Cardiac muscle cell (in vitro differentiated cells and primary cell): ENCODE results near the gene TAS1R3. TPM values are rescaled to one million over a fixed set of nuclear protein-coding genes. Genes with fewer than 3 reads are reported as not detected.

ENCODE experiments used
- DNase-seq, 2 donors: peaks; one replicate each; pipeline versions ENCODE4 v3.0.0 to v3.0.0-alpha.2; 2010 to 2017; ENCODE audit warnings: low read depth in 1 of 2, low spot score in 1 of 2
- H3K27ac ChIP-seq: fragments of 200-600 bp; sonication (generic); 2 replicates; pipeline ENCODE4 v1.5.1; 2016
- H3K27me3 ChIP-seq: fragments of 200-600 bp; sonication (generic); 2 replicates; pipeline ENCODE4 v1.6.0; 2016; ENCODE audit warnings: control low read depth
- H3K36me3 ChIP-seq: fragments of 200-600 bp; sonication (generic); 2 replicates; pipeline ENCODE4 v1.5.1; 2016; ENCODE audit warnings: control low read depth
- H3K4me1 ChIP-seq: fragments of 200-600 bp; sonication (generic); 2 replicates; pipeline ENCODE4 v1.8.1; 2017; ENCODE audit warnings: low read depth, mild to moderate bottlenecking, mixed run types
- H3K4me3 ChIP-seq: fragments of 200-600 bp; sonication (generic); 2 replicates; pipeline ENCODE4 v1.5.1; 2016; ENCODE audit warnings: mild to moderate bottlenecking
- H3K9me3 ChIP-seq: fragments of 200-600 bp; sonication (generic); 2 replicates; pipeline ENCODE4 v1.5.1; 2017; ENCODE audit warnings: low read depth, mild to moderate bottlenecking, control low read depth
- polyA plus RNA-seq: library from polyadenylated mRNA; unstranded; fragments of >200 nt; fragmentation: Nextera tagmentation; extraction: Ambion mirVana; gene quantifications from 2 replicates; pipeline ENCODE4 v1.2.1, GENCODE V29; 2016
- total RNA-seq: library from RNA; depleted of rRNA; stranded (reverse); fragments of >200 nt; gene quantifications from 2 replicates; pipeline ENCODE4 v1.2.3, GENCODE V29; 2016
- TF ChIP-seq, protein P1 (sequence below): IDR thresholded peaks from 2 replicates; pipeline ENCODE4 v1.5.1; 2012; ENCODE audit warnings: low read depth, mild to moderate bottlenecking, low read length

Gene TAS1R3
- total and polyA plus RNA-seq, 2 experiments from 2014 or later, result 0.32 to 1.1 TPM

DNA sequence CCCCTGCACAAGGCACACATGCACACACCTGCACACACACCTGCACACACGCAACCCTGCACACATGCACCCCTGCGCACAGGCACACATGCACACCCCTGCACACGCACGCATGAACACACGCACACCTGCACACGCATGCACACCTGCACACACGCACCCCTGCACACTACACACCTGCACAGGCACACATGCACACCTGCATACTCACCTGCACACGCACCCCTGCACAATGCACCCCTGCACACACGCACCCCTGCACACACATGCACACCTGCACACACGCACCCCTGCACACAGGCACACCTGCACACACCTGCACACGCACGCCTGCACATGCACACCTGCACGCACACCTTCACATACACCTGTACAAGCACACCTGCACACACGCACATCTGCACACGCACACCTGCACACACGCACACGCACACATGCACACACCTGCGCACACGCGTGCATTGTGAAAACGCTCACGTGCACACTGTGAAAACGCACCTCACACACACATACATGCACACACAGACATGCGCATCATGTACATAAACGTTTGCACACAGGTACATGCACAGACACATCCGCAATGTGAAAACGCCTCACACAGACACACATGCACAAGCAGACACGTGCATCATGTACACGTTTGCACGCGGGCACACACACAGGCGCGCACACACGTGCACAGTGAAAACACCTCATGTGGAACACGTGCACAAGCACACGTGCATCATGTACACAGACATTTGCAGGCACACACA is 9.9 kb downstream of the TAS1R3 start:
- TF ChIP-seq, protein P1, sequence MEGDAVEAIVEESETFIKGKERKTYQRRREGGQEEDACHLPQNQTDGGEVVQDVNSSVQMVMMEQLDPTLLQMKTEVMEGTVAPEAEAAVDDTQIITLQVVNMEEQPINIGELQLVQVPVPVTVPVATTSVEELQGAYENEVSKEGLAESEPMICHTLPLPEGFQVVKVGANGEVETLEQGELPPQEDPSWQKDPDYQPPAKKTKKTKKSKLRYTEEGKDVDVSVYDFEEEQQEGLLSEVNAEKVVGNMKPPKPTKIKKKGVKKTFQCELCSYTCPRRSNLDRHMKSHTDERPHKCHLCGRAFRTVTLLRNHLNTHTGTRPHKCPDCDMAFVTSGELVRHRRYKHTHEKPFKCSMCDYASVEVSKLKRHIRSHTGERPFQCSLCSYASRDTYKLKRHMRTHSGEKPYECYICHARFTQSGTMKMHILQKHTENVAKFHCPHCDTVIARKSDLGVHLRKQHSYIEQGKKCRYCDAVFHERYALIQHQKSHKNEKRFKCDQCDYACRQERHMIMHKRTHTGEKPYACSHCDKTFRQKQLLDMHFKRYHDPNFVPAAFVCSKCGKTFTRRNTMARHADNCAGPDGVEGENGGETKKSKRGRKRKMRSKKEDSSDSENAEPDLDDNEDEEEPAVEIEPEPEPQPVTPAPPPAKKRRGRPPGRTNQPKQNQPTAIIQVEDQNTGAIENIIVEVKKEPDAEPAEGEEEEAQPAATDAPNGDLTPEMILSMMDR, result no peak
- no peak for DNase-seq
- no peaks in the 10 kb centered on the region for H3K9me3 ChIP-seq
- no peak overlapping the region for H3K4me3 ChIP-seq
- no peaks in the 10 kb centered on the region for H3K4me1 ChIP-seq
- no peak overlapping the region for H3K27ac ChIP-seq
- no peaks in the 10 kb centered on the region for H3K27me3 ChIP-seq
- peaks cover 2% of the 10 kb centered on the region for H3K36me3 ChIP-seq

DNA sequence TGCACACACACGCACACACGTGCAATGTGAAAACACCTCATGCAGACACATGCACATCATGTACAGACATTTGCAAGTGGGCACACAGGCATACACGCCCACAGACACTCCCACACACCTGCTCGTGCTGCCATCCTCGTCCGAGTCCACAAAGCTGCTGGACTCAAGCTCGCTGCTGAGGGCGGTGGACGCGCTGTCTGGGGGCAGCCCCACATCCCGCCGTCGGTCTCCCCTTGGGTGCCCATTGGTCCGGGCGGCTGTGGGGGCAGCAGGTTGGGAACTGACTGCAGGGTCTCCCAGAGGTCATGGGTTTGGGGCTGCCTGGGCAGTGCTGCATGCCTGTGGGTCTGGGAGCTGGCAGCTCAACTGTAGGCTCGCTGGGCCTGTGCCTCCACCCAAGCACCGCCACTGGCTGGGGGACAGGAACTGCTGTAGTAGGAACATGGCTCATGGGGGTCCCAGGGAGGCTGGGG is 10.5 kb downstream of the TAS1R3 start:
- no peak overlapping the region for H3K4me3 ChIP-seq
- no peaks in the 10 kb centered on the region for H3K27me3 ChIP-seq
- TF ChIP-seq, protein P1, result no peak
- H3K36me3 ChIP-seq, result peaks cover 2% of the 10 kb centered on the region
- H3K9me3 ChIP-seq, result no peaks in the 10 kb centered on the region
- DNase-seq, result no peak
- no peak overlapping the region for H3K27ac ChIP-seq
- no peaks in the 10 kb centered on the region for H3K4me1 ChIP-seq

DNA sequence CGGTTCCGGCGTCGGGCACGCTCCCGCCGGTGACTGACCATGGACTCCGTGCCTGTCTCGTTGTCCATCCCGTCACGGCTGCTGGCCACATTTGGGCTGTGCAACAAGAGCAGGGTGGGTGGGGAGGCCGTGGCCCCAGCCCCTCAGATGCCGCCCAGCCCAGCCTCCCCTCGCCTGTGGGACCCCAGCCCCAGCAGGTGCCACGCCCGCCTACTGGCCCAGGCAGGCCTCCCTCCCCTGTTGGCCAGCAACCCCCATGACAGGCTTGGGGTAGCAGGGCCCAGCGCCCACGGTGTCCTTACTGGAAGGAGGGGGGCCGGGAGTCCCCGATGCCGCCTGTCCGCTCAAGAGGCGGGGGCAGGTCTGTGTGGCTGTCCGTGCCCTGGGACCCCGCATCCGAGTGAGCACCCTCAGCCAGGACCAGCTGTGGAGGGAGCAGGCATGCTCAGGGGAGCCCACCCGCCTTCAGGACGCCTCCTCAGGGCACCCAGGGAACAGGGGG is 11.0 kb downstream of the TAS1R3 start:
- Histone ChIP-seq H3K27ac (no peak overlapping the region), H3K27me3 (no peaks in the 10 kb centered on the region)
- TF ChIP-seq, protein P1, result no peak

DNA sequence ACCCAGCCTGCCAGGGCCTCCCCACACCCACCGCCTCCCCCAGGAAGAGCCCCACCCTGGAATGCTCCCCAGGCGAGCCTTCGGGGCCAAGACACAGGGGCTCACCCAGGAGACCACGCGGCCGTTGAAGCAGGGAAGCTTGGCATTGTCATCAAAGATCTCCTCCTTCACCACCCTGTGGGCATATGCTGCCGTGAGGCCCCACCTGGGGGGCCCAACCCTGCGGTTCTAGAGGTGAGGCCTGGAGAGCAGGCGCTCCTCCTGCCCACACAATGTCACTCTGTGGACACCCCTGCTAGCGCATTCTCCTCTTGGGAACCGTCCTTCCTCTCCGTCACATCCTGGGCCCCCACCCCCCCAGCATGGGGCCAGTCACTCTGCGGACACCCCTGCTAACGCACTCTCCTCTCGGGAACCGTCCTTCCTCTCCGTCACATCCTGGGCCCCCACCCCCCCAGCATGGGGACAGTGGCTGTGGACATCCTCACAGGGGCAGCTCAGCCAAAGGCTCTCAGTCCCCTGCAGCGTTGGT is 11.6 kb downstream of the TAS1R3 start:
- no peaks in the 10 kb centered on the region for H3K9me3 ChIP-seq
- TF ChIP-seq, protein P1, result no peak
- no peaks in the 10 kb centered on the region for H3K27me3 ChIP-seq
- peaks cover 2% of the 10 kb centered on the region for H3K36me3 ChIP-seq
- H3K4me3 ChIP-seq, result no peak overlapping the region
- H3K27ac ChIP-seq, result no peak overlapping the region
- DNase-seq, result no peak
- H3K4me1 ChIP-seq, result no peaks in the 10 kb centered on the region

More for the DNA sequence above, 11.0 kb downstream of the TAS1R3 start:
- Histone ChIP-seq H3K4me1 (no peaks in the 10 kb centered on the region), H3K36me3 (peaks cover 2% of the 10 kb centered on the region), H3K9me3 (no peaks in the 10 kb centered on the region), H3K4me3 (no peak overlapping the region)
- DNase-seq, result no peak

DNA sequence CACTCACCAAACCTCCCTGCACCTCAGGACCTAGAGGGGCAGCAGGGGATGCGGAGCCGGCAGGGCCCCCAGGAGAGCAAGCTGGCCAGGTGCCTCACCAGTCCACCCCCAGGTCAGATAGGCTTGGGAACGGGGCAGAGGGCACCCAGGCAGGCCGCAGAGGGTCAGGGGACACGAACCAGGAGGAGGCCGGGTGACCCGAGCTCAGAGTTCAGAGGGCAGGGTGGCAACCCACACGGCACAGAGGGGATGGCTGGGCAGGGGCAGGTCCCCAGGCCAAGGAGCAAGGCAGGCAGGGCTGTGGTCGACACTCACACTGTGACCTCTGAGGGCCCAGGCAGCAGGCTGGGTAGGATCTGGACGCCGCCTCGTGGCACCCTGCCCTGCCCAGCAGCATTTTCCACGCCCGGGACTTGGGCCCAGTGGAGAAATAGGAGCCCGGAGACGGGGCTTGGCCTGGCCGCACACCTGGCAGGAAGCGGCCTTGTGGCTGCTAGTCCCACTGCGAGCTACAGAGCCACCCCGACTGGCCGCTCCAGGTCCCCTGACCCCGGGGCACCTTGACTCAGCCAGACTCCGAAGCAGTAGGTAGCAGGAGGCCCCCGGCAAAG is 12.8 kb downstream of the TAS1R3 start:
- H3K36me3 ChIP-seq, result no peaks in the 10 kb centered on the region
- DNase-seq, result no peak
- no peak overlapping the region for H3K27ac ChIP-seq
- TF ChIP-seq, protein P1, result no peak
- no peaks in the 10 kb centered on the region for H3K27me3 ChIP-seq
- H3K4me1 ChIP-seq, result no peaks in the 10 kb centered on the region
- H3K4me3 ChIP-seq, result no peak overlapping the region
- no peaks in the 10 kb centered on the region for H3K9me3 ChIP-seq
